ENCODE data around the gene NUBP1. TPM values are rescaled to one million over a fixed set of nuclear protein-coding genes. Genes with fewer than 3 reads are reported as not detected.

The NUBP1 gene
- total RNA-seq, 2 experiments from 2014 or later: 19.3 to 20.1 TPM

- intact Hi-C loops (cut with DNase I, micrococcal nuclease): loop anchor here (1.0 to 2.0 kb wide), 3 partner anchors 223 to 480 kb away; no protein-coding TSS in a partner anchor
- CTCF ChIA-PET: interaction anchor here (0.6 to 2.0 kb wide), 7 partner anchors 25 to 1803 kb away, joined by 3 to 24 read pairs (median 4); no protein-coding TSS in a partner anchor
- peaks cover 14% of the 10 kb centered on the region for H3K4me1 ChIP-seq (ENCODE audit: insufficient read depth, low read length)
- POLR2A ChIA-PET: interaction anchor here (0.6 to 1.0 kb wide), 3 partner anchors 42 to 255 kb away, joined by 3 to 4 read pairs (median 4); no protein-coding TSS in a partner anchor
- Mint-ChIP-seq H3K36me3 (ENCODE audit: low read depth) (no peaks in the 10 kb centered on the region), H3K4me1 (ENCODE audit: low read depth) (peaks cover 6% of the 10 kb centered on the region), H3K9me3 (no peaks in the 10 kb centered on the region), H3K27ac (peak overlapping the region; percentile 66), H3K27me3 (no peaks in the 10 kb centered on the region), H3K4me3 (peak overlapping the region; percentile 67)
- peak overlapping the region; percentile 24 for H3K4me3 ChIP-seq (ENCODE audit: low read length)
- no peaks in the 10 kb centered on the region for H3K27me3 ChIP-seq (ENCODE audit: control insufficient read depth in 1 of 2, insufficient read depth in 2 of 2, low read length in 2 of 2)
- TF ChIP-seq, protein P1, sequence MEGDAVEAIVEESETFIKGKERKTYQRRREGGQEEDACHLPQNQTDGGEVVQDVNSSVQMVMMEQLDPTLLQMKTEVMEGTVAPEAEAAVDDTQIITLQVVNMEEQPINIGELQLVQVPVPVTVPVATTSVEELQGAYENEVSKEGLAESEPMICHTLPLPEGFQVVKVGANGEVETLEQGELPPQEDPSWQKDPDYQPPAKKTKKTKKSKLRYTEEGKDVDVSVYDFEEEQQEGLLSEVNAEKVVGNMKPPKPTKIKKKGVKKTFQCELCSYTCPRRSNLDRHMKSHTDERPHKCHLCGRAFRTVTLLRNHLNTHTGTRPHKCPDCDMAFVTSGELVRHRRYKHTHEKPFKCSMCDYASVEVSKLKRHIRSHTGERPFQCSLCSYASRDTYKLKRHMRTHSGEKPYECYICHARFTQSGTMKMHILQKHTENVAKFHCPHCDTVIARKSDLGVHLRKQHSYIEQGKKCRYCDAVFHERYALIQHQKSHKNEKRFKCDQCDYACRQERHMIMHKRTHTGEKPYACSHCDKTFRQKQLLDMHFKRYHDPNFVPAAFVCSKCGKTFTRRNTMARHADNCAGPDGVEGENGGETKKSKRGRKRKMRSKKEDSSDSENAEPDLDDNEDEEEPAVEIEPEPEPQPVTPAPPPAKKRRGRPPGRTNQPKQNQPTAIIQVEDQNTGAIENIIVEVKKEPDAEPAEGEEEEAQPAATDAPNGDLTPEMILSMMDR (IDR thresholded peaks at IDR 0.05): peak; percentile 89
- no peaks in the 10 kb centered on the region for H3K36me3 ChIP-seq (ENCODE audit: insufficient read depth, low read length)
- DNase-seq (peak; percentile 51 to 88 (median 64)), ATAC-seq (ENCODE audit: poor library complexity) (peak; percentile 92)
- H3K9me3 ChIP-seq (ENCODE audit: control insufficient read depth in 1 of 2, insufficient read depth in 1 of 2, low read length in 2 of 2): no peaks in the 10 kb centered on the region
- H3K27ac ChIP-seq (ENCODE audit: low read depth in 1 of 2, low read length in 2 of 2): no peak overlapping the region
These were observed 6.5 kb upstream of the NUBP1 start for GRCh38 chr16:10737068-10737625.

DNA sequence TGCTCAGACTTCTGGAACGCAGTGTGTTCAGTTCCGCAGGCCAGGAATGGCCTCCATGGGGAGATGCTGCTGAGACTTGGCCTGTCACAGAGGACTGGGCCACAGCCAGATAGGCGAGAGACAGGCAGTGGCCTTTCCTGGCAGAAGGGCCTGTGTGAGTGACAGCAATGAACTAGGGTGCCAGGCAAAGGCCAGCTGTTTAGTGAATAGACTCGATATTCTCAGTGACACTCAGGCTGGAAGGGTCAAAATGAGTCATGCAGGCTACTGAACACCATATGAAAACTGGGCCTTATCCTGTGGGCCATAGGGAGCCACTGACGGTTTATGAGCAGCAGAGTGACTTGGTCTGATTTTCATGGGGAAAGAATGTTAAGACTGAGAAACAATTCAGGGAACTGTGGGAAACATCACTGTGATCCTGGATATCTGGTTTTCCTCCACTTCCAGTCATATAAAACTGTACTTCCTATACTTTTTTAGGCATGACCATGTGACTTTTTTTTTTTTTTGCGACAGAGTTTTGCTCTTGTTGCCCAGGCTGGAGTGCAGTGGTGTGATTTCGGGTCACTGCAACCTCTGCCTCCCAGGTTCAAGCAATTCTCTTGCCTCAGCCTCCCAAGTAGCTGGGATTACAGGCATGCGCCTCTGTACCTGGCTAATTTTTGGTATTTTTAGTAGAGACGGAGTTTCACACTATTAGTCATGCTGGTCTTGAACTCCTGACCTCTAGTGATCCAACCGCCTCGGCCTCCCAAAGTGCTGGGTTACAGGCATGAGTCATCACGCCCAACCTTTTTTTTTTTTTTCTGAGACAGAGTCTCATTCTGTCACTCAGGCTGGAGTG, 5.2 kb upstream of the NUBP1 start:
- intact Hi-C loops (cut with DNase I, micrococcal nuclease): no loop called here
- H3K4me3 Mint-ChIP-seq: no peak overlapping the region
- peaks cover 12% of the 10 kb centered on the region for H3K4me1 Mint-ChIP-seq (ENCODE audit: low read depth)
- no peak for ATAC-seq (ENCODE audit: poor library complexity)
- TF ChIP-seq, protein P1 (IDR thresholded peaks at IDR 0.05): no peak
- Histone ChIP-seq H3K4me3 (ENCODE audit: low read length) (no peak overlapping the region), H3K27ac (ENCODE audit: low read depth in 1 of 2, low read length in 2 of 2) (no peak overlapping the region), H3K4me1 (ENCODE audit: insufficient read depth, low read length) (peaks cover 19% of the 10 kb centered on the region), H3K9me3 (ENCODE audit: control insufficient read depth in 1 of 2, insufficient read depth in 1 of 2, low read length in 2 of 2) (no peaks in the 10 kb centered on the region), H3K27me3 (ENCODE audit: control insufficient read depth in 1 of 2, insufficient read depth in 2 of 2, low read length in 2 of 2) (no peaks in the 10 kb centered on the region), H3K36me3 (ENCODE audit: insufficient read depth, low read length) (no peaks in the 10 kb centered on the region)
- DNase-seq: peak in 5 of 14 experiments; percentile 22 to 73 (median 41)
- CTCF ChIA-PET: interaction anchor here (1.1 kb wide), 1 partner anchor 181 kb away, joined by 5 read pairs; no protein-coding TSS in a partner anchor
- peaks cover under 1% of the 10 kb centered on the region for H3K36me3 Mint-ChIP-seq (ENCODE audit: low read depth)
- no peaks in the 10 kb centered on the region for H3K9me3 Mint-ChIP-seq
- no peaks in the 10 kb centered on the region for H3K27me3 Mint-ChIP-seq
- POLR2A ChIA-PET: no interaction called here
- no peak overlapping the region for H3K27ac Mint-ChIP-seq

DNA sequence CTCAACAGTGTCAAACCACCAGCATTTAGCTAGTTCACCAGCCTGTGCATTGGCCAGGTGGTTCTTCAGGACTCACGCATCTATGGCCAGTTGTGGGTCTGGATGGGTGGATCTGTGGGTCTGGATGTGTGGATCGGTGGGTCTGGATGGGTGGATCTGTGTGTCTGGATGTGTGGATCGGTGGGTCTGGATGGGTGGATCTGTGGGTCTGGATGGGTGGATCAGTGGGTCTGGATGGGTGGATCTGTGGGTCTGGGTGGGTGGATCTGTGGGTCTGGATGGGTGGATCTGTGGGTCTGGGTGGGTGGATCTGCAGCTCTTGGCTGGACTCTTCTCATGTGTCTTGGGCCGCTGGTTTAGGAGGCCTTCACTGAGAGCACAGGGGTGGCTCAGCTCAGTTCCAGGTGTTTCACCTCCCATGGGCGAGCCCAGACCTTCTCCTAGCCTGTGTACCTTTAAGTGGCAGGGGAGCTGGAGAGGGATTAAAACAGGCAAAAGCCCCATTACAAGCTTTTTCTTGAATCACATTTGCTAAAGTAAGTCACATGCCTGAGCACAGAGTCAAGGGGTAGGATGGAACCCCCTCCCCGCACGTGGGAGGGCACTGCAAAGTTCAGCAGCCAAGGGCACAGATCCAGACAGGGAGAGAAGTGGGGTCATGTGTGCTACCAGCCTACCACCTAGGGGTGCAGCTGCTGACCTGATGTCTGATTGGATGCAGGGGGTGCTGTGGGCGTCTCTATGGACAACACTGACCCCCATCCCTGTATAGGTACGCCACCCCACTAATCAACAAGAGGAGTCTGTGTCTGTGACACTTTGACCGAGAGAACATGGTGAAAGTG, 3.4 kb upstream of the NUBP1 start:
- intact Hi-C loops (cut with DNase I, micrococcal nuclease): loop anchor here (2.0 to 10.0 kb wide), 5 partner anchors 205 to 1945 kb away; partner anchors contain the start of genes ATF7IP2 (in 1 of the 2), CARHSP1 (in 1 of the 2), CLEC16A (in 1 of the 2) and DEXI (in 1 of the 2)
- ChIA-PET POLR2A (interaction anchor here (0.6 kb wide), 1 partner anchor 432 kb away, joined by 3 read pairs; no protein-coding TSS in a partner anchor), CTCF (no interaction called here)
- H3K9me3 ChIP-seq (ENCODE audit: control insufficient read depth in 1 of 2, insufficient read depth in 1 of 2, low read length in 2 of 2): no peaks in the 10 kb centered on the region
- H3K27me3 ChIP-seq (ENCODE audit: control insufficient read depth in 1 of 2, insufficient read depth in 2 of 2, low read length in 2 of 2): no peaks in the 10 kb centered on the region
- peaks cover 33% of the 10 kb centered on the region for H3K4me1 ChIP-seq (ENCODE audit: insufficient read depth, low read length)
- H3K27ac ChIP-seq (ENCODE audit: low read depth in 1 of 2, low read length in 2 of 2): no peak overlapping the region
- no peak for ATAC-seq (ENCODE audit: poor library complexity)
- H3K36me3 Mint-ChIP-seq (ENCODE audit: low read depth): peaks cover 12% of the 10 kb centered on the region
- H3K4me1 Mint-ChIP-seq (ENCODE audit: low read depth): peaks cover 25% of the 10 kb centered on the region
- TF ChIP-seq, protein P1 (IDR thresholded peaks at IDR 0.05): no peak
- no peak overlapping the region for H3K4me3 Mint-ChIP-seq
- H3K9me3 Mint-ChIP-seq: no peaks in the 10 kb centered on the region
- no peak overlapping the region for H3K4me3 ChIP-seq (ENCODE audit: low read length)
- no peak overlapping the region for H3K27ac Mint-ChIP-seq
- H3K36me3 ChIP-seq (ENCODE audit: insufficient read depth, low read length): no peaks in the 10 kb centered on the region
- no peak for DNase-seq
- no peaks in the 10 kb centered on the region for H3K27me3 Mint-ChIP-seq
